Cerebellar cortex (tissue), 1 donor: ENCODE data around the gene MAP2K6.

ENCODE experiments used
- DNase-seq: peaks from one replicate; pipeline ENCODE4 v3.0.0-alpha.2; 2015; ENCODE audit warnings: low spot score

MAP2K6 gene

GRCh38 chr17:69427486-69428197 lies 13.1 kb downstream of the MAP2K6 start:
- DNase-seq, result no peak

GRCh38 chr17:69428252-69428980 lies 13.9 kb downstream of the MAP2K6 start:
- DNase-seq, result no peak

GRCh38 chr17:69430488-69430887 lies 16.0 kb downstream of the MAP2K6 start:
- DNase-seq, result peak; percentile 14

GRCh38 chr17:69431835-69432234 lies 17.3 kb downstream of the MAP2K6 start:
- DNase-seq, result no peak

- DNase-seq, result no peak
Observed at GRCh38 chr17:69433093-69433492, 18.6 kb downstream of the MAP2K6 start.

GRCh38 chr17:69434164-69434579 lies 19.7 kb downstream of the MAP2K6 start:
- peak; percentile 10 for DNase-seq

GRCh38 chr17:69435971-69436696 lies 21.6 kb downstream of the MAP2K6 start:
- DNase-seq, result no peak

GRCh38 chr17:69437475-69437874 lies 23.0 kb downstream of the MAP2K6 start:
- DNase-seq, result no peak

GRCh38 chr17:69438776-69439175 lies 24.3 kb downstream of the MAP2K6 start:
- DNase-seq, result no peak

- DNase-seq, result no peak
Observed at GRCh38 chr17:69441179-69441578, 26.7 kb downstream of the MAP2K6 start.

- no peak for DNase-seq
Observed at GRCh38 chr17:69443138-69443537, 28.6 kb downstream of the MAP2K6 start.

- no peak for DNase-seq
Observed at GRCh38 chr17:69444023-69444422, 29.5 kb downstream of the MAP2K6 start.

- DNase-seq, result no peak
Observed at GRCh38 chr17:69445132-69445531, 30.6 kb downstream of the MAP2K6 start.

GRCh38 chr17:69447726-69448125 lies 33.2 kb downstream of the MAP2K6 start:
- DNase-seq, result peak; percentile 42

GRCh38 chr17:69448431-69449102 lies 34.1 kb downstream of the MAP2K6 start:
- peak; percentile 67 for DNase-seq

GRCh38 chr17:69450131-69450530 lies 35.6 kb downstream of the MAP2K6 start:
- no peak for DNase-seq

- DNase-seq, result no peak
Observed at GRCh38 chr17:69450918-69451317, 36.4 kb downstream of the MAP2K6 start.

- DNase-seq, result no peak
Observed at GRCh38 chr17:69451416-69452394, 37.2 kb downstream of the MAP2K6 start.

- DNase-seq, result no peak
Observed at GRCh38 chr17:69452664-69453260, 38.3 kb downstream of the MAP2K6 start.

GRCh38 chr17:69454051-69454450 lies 39.6 kb downstream of the MAP2K6 start:
- no peak for DNase-seq

GRCh38 chr17:69455040-69455439 lies 40.5 kb downstream of the MAP2K6 start:
- DNase-seq, result no peak
